CD4-positive, alpha-beta T cell treated with Interleukin-4 for 1 hour (primary cell): ENCODE data around the gene RAF1.
"Not testable (repeated sequence)": the region's sequence is repeated elsewhere in the genome, so short reads cannot be mapped to it uniquely, and the experiment has no call there.

Experiments
- DNase-seq, 2 donors: peaks; one replicate each; pipeline ENCODE4 v3.0.0-alpha.2; 2020 to 2022

Gene RAF1

GRCh38 chr3:12663936-12664908 is at the start of gene RAF1:
TSS of gene RAF1 (minus strand) at chr3:12664117. CDS start at chr3:12618721, 45,396 bp downstream.
- peak; percentile 98 for DNase-seq

GRCh38 chr3:12710062-12710461 is 46.1 kb upstream of the RAF1 start:
- DNase-seq = no peak

- DNase-seq = no peak
Observed at GRCh38 chr3:12709334-12709733, 45.4 kb upstream of the RAF1 start.

- no peak for DNase-seq
Observed at GRCh38 chr3:12708584-12709192, 44.8 kb upstream of the RAF1 start.

- no peak for DNase-seq
Observed at GRCh38 chr3:12707449-12707848, 43.5 kb upstream of the RAF1 start.

GRCh38 chr3:12706504-12707253 is 42.8 kb upstream of the RAF1 start:
- DNase-seq = peak; percentile 72 to 75

GRCh38 chr3:12705981-12706380 is 42.1 kb upstream of the RAF1 start:
- DNase-seq = no peak

GRCh38 chr3:12705374-12705926 is 41.5 kb upstream of the RAF1 start:
- DNase-seq = no peak

- DNase-seq = no peak
Observed at GRCh38 chr3:12702501-12702900, 38.6 kb upstream of the RAF1 start.

GRCh38 chr3:12701601-12702000 is 37.7 kb upstream of the RAF1 start:
- DNase-seq = not testable (repeated sequence)

GRCh38 chr3:12700800-12701199 is 36.9 kb upstream of the RAF1 start:
- DNase-seq = no peak

GRCh38 chr3:12695916-12696315 is 32.0 kb upstream of the RAF1 start:
- no peak for DNase-seq

GRCh38 chr3:12695112-12695511 is 31.2 kb upstream of the RAF1 start:
- no peak for DNase-seq

- DNase-seq = no peak
Observed at GRCh38 chr3:12692444-12692843, 28.5 kb upstream of the RAF1 start.

- DNase-seq = no peak
Observed at GRCh38 chr3:12689997-12690711, 26.2 kb upstream of the RAF1 start.

GRCh38 chr3:12687948-12688347 is 24.0 kb upstream of the RAF1 start:
- DNase-seq = no peak

GRCh38 chr3:12686096-12686495 is 22.2 kb upstream of the RAF1 start:
- no peak for DNase-seq

- peak; percentile 19 to 64 for DNase-seq
Observed at GRCh38 chr3:12681943-12682390, 18.1 kb upstream of the RAF1 start.

GRCh38 chr3:12681089-12681942 is 17.4 kb upstream of the RAF1 start:
- DNase-seq = no peak

GRCh38 chr3:12679468-12679867 is 15.6 kb upstream of the RAF1 start:
- DNase-seq = no peak

GRCh38 chr3:12677616-12678015 is 13.7 kb upstream of the RAF1 start:
- DNase-seq = no peak
